Spleen (tissue), 11 donors: Measurements from ENCODE around the gene ENOSF1. TPM values are rescaled to one million over a fixed set of nuclear protein-coding genes. Genes with fewer than 3 reads are reported as not detected.

Source experiments
- DNase-seq: peaks from one replicate; pipeline ENCODE4 v3.0.0-alpha.2; 2020
- H3K27ac ChIP-seq, 8 donors: fragments of 200-600 bp; sonication (generic) in 7 of 8; 1 replicate in 4 of 8; 2 replicates in 4 of 8; pipeline versions ENCODE4 v1.5.0 to v1.8.0; 2016 to 2021; ENCODE audit warnings: inconsistent platforms in 4 of 8, mild to moderate bottlenecking in 4 of 8, moderate library complexity in 1 of 8
- H3K27me3 ChIP-seq, 7 donors: fragments of 200-600 bp; sonication (generic) in 6 of 7; replicated peaks in 1 of 7; 1 replicate in 4 of 7; 2 replicates in 3 of 7; pipeline versions ENCODE4 v1.5.0 to v1.8.0; 2016 to 2021; ENCODE audit warnings: inconsistent platforms in 3 of 7, mild to moderate bottlenecking in 1 of 7
- H3K36me3 ChIP-seq, 6 donors: fragments of 200-600 bp; sonication (generic) in 5 of 6; 1 replicate in 4 of 6; 2 replicates in 2 of 6; pipeline versions ENCODE4 v1.5.0 to v1.8.0; 2016 to 2021; ENCODE audit warnings: inconsistent platforms in 2 of 6
- H3K4me1 ChIP-seq, 6 donors: fragments of 200-600 bp; sonication (generic) in 5 of 6; 1 replicate in 3 of 6; 2 replicates in 3 of 6; pipeline versions ENCODE4 v1.5.0 to v1.8.0; 2016 to 2021; ENCODE audit warnings: inconsistent platforms in 3 of 6
- H3K4me3 ChIP-seq, 8 donors: fragments of 200-600 bp; sonication (generic) in 7 of 8; 1 replicate in 4 of 8; 2 replicates in 4 of 8; pipeline versions ENCODE4 v1.5.0 to v1.8.0; 2016 to 2021; ENCODE audit warnings: inconsistent platforms in 4 of 8, mild to moderate bottlenecking in 4 of 8, moderate library complexity in 2 of 8
- H3K9me3 ChIP-seq, 8 donors: fragments of 200-600 bp; sonication (generic) in 7 of 8; 1 replicate in 4 of 8; 2 replicates in 4 of 8; pipeline versions ENCODE4 v1.5.0 to v1.8.0; 2016 to 2021; ENCODE audit warnings: inconsistent platforms in 4 of 8
- POLR2A ChIP-seq, 3 donors: fragments of 450-650 bp; IDR thresholded peaks; one replicate each; pipeline ENCODE4 v1.5.1; 2017; ENCODE audit warnings: antibody characterized with exemption in 3 of 3, mild to moderate bottlenecking in 1 of 3
- POLR2AphosphoS5 ChIP-seq, 3 donors: sonication (generic); formaldehyde crosslinking; IDR thresholded peaks; one replicate each; pipeline ENCODE4 v1.5.1; 2017; ENCODE audit warnings: antibody characterized with exemption in 3 of 3
- WGBS, 5 donors: extraction: QIAGEN DNeasy Blood & Tissue Kit in 3 of 5; methylation state at CpG; one replicate each; pipeline versions ENCODE4 v1.1.5 to v1.1.7; 2013 to 2018; 5-methylcytosine and 5-hydroxymethylcytosine counted together
- intact Hi-C: fragments of 100-400 bp; cut with DNase I; formaldehyde crosslinking; loops from one replicate; pipeline ENCODE4 v1.15.0; 2023; ENCODE audit warnings: low total_unique reads
- polyA plus RNA-seq, 3 donors: library from polyadenylated mRNA; stranded (reverse); fragments of 200-250 nt; gene quantifications; one replicate each; pipeline ENCODE4 v1.2.1, GENCODE V29; 2013
- total RNA-seq, 7 donors: library from RNA; depleted of rRNA in 3 of 7; stranded (reverse); fragments of >200 nt in 3 of 7; fragmentation: NEBNext Ultra II Directional in 4 of 7; extraction: Animal tissue kit (Norgen Biotek cat#: 25700) in 4 of 7; gene quantifications; one replicate each; pipeline versions ENCODE4 v1.1.0 to v1.2.1, GENCODE V29; 2016 to 2021
- TF ChIP-seq, protein P1 (sequence below), 11 experiments: fragments of 200-600 bp in 7 of 11; fragments of 450-650 bp in 4 of 11; sonication (generic) in 4 of 11; IDR thresholded peaks in 8 of 11; conservative IDR thresholded peaks in 3 of 11; 1 replicate in 7 of 11; 2 replicates in 4 of 11; pipeline versions ENCODE4 v1.4.0 to v1.8.0; 2016 to 2021; ENCODE audit warnings: antibody characterized with exemption in 11 of 11, inconsistent platforms in 4 of 11, mild to moderate bottlenecking in 1 of 11
- donor health status: healthy with polysubstance abuse.
- donor health status: DM: no; HTN: no; CAD: no; lungs with moderate emphysema.
- donor health status: DM: no; HTN: no; CAD: no.
- donor health status: Bipolar disorder and iron deficiency.
- donor health status: healthy.
- donor health status: DM: no; HTN: no; CAD: no.
- donor health status: DM: yes; HTN: yes; CAD: no.

Gene ENOSF1
- total and polyA plus RNA-seq, 10 donors: 28.2 to 125 (median 74.3) TPM

DNA sequence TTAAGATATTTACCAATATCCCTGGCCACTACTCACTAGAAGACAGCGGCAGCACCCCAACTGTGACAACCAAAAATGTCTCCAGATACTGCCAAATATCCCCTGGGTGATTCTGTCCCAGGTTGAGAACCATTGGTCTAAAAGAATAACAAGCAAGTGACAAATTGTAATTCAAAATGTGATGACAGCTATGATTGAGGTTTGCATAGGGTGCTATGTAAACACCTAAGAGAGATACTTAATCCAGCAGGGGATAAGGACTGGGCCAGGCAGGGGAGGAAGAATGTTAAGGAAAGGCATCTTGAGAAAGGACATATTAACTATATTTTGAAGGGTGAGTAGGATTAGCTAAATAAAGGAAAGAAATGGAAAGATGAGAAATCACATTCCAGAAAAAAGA is 38.0 kb upstream of the ENOSF1 start:
- H3K4me3 ChIP-seq: no peak overlapping the region
- 88 to 100% (median 96%) methylated on average over 1 of the region's 1 CpG for WGBS, 5 donors
- TF ChIP-seq POLR2AphosphoS5 (IDR thresholded peaks at IDR 0.05) (no peak), POLR2A (IDR thresholded peaks at IDR 0.05) (no peak)
- TF ChIP-seq, protein P1, sequence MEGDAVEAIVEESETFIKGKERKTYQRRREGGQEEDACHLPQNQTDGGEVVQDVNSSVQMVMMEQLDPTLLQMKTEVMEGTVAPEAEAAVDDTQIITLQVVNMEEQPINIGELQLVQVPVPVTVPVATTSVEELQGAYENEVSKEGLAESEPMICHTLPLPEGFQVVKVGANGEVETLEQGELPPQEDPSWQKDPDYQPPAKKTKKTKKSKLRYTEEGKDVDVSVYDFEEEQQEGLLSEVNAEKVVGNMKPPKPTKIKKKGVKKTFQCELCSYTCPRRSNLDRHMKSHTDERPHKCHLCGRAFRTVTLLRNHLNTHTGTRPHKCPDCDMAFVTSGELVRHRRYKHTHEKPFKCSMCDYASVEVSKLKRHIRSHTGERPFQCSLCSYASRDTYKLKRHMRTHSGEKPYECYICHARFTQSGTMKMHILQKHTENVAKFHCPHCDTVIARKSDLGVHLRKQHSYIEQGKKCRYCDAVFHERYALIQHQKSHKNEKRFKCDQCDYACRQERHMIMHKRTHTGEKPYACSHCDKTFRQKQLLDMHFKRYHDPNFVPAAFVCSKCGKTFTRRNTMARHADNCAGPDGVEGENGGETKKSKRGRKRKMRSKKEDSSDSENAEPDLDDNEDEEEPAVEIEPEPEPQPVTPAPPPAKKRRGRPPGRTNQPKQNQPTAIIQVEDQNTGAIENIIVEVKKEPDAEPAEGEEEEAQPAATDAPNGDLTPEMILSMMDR (IDR thresholded peaks at IDR 0.05 in 8 of 11, conservative IDR thresholded peaks at IDR 0.05 in 3 of 11): no peak

DNA sequence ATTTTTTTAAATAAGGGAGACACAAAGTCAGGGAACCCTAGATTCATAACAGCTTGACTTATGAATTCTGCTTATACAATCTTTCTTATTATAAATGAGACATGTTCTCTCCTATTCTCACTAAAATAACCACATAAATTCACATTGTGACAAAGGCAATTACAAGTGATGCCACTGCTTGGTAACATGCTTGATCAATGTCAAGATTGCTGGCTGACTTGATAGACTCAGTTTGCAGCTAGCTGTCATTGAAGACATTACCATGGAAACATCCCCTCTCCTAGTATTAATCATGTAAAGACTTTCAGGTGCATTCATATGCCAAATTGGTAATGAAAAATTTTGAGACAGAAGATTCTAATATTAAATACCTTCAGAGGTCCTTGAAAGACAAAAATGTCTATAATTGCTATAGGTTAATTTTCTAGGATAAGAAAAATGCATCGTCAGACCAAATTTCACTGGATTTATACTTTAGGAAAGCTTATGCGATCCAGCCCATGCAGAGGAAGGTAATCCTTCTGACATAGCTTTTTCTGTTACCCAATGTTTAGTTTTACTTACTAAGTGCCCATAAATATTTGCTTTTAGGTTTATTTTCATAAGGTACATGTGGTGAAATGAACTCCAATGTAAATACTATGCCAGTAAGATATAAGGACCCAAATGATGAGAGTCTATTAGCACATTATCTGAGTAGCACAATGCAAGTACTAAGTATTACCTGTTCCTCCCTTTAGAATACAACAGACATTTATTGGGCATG is 32.6 kb upstream of the ENOSF1 start:
- no peak for TF ChIP-seq POLR2AphosphoS5 (IDR thresholded peaks at IDR 0.05)
- H3K27me3 ChIP-seq: no peaks in the 10 kb centered on the region
- H3K9me3 ChIP-seq: no peaks in the 10 kb centered on the region
- no peak for DNase-seq
- WGBS, 5 donors: 59 to 98% (median 91%) methylated on average over 2 of the region's 2 CpGs
- intact Hi-C loops: loop anchor here (2.0 kb wide), 1 partner anchor 94 kb away; no protein-coding TSS in a partner anchor
- H3K27ac ChIP-seq: no peak overlapping the region
- H3K4me1 ChIP-seq: peaks cover 0 to 8% (median 3%) of the 10 kb centered on the region in 6 donors
- H3K4me3 ChIP-seq: no peak overlapping the region
- peaks cover 0 to 75% (median 16%) of the 10 kb centered on the region in 6 donors for H3K36me3 ChIP-seq

More for the DNA sequence above, 38.0 kb upstream of the ENOSF1 start:
- intact Hi-C loops: no loop called here
- Histone ChIP-seq H3K4me1 (no peaks in the 10 kb centered on the region), H3K9me3 (no peaks in the 10 kb centered on the region), H3K27ac (no peak overlapping the region), H3K27me3 (no peaks in the 10 kb centered on the region), H3K36me3 (peaks cover 0 to 71% (median 16%) of the 10 kb centered on the region in 6 donors)
- no peak for DNase-seq

DNA sequence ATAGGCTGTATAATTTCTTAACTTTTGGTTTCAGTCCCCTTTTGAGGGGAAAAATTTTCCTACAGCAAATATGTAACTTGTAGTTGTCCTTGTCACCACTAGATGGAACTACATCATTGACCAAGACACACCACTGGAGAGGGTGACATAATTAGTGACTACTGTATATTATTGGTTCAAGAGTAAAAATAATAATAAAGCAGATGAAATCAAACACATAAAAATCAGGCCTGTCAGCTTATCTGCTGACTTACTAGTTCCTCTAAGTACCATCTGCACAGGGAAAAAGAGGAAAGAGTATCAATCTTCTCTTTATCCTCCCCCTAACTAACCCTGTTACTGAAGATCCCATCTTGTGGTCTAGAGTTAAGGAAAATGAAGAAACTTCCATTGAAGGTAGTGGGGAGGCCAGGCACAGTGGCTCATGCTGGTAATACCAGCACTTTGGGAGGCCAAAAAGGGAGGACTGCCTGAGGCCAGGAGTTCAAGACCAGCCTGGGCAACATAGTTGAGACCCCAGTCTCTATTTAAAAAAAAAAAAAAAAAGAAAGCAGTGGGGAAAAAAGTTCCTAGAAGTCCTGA is 29.6 kb upstream of the ENOSF1 start:
- no peak for DNase-seq
- no peak for TF ChIP-seq POLR2AphosphoS5 (IDR thresholded peaks at IDR 0.05)
- TF ChIP-seq, protein P1 (IDR thresholded peaks at IDR 0.05 in 8 of 11, conservative IDR thresholded peaks at IDR 0.05 in 3 of 11): peak; percentile 49 to 80 (median 71)
- H3K36me3 ChIP-seq: peaks cover 0 to 80% (median 11%) of the 10 kb centered on the region in 6 donors

DNA sequence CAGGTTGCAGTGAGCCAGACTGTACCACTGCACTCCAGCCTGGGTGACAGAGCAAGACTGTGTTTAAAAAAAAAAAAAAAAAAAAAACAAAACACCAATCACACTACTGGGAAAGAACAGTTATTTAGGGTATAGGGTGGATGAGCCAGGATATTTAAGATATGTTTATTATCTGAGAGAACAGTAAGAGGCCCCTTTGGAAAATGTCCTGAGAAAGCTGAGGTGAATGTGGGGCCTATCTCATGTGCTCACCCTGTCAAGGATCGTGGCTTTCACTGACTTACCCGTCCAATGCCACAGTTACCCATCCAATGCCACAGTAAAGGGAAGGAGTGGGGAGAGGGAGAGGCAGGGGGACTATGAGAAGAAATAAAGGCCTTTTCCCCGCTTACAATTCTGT is 19.9 kb upstream of the ENOSF1 start:
- Histone ChIP-seq H3K9me3 (no peaks in the 10 kb centered on the region), H3K27me3 (no peaks in the 10 kb centered on the region), H3K4me3 (no peak overlapping the region), H3K4me1 (no peaks in the 10 kb centered on the region), H3K27ac (no peak overlapping the region), H3K36me3 (peaks cover 0 to 95% (median 15%) of the 10 kb centered on the region in 6 donors)
- no peak for DNase-seq
- intact Hi-C loops: no loop called here
- 90 to 97% (median 92%) methylated on average over 3 of the region's 3 CpGs for WGBS, 5 donors
- TF ChIP-seq POLR2A (IDR thresholded peaks at IDR 0.05) (no peak), POLR2AphosphoS5 (IDR thresholded peaks at IDR 0.05) (no peak)
- TF ChIP-seq, protein P1 (IDR thresholded peaks at IDR 0.05 in 8 of 11, conservative IDR thresholded peaks at IDR 0.05 in 3 of 11): no peak

More for the DNA sequence above, 29.6 kb upstream of the ENOSF1 start:
- H3K27ac ChIP-seq: peak overlapping the region in 5 of 8 donors; percentile 9 to 32 (median 25)
- H3K4me3 ChIP-seq: no peak overlapping the region
- intact Hi-C loops: no loop called here
- peaks cover 0 to 8% (median 3%) of the 10 kb centered on the region in 6 donors for H3K4me1 ChIP-seq
- no peaks in the 10 kb centered on the region for H3K27me3 ChIP-seq
- no peaks in the 10 kb centered on the region for H3K9me3 ChIP-seq
